ENCODE results near the gene ABHD13. TPM values are rescaled to one million over a fixed set of nuclear protein-coding genes. Genes with fewer than 3 reads are reported as not detected.

ABHD13 gene
- total RNA-seq, 8 experiments from 2014 or later = 6.6 to 12.6 (median 10.6) TPM

GRCh38 chr13:108276060-108276459, 57.9 kb downstream of the ABHD13 start:
- Histone ChIP-seq H3K4me3 (no peak overlapping the region), H3K4me1 (replicated peaks in 1 of 2) (no peaks in the 10 kb centered on the region), H3K27ac (no peak overlapping the region)
- no peak for ATAC-seq (replicated peaks in 6 of 8)
- in situ Hi-C loops (cut with MboI; ENCODE audit: low pct_unique_long_range_greater_than_20kb in 2 of 9, low sequenced_read_pairs in 9 of 9, unreplicated experiment in 9 of 9) = no loop called here
- 0 to 100% (median 71%) methylated on average over 1 to 6 of the region's 6 CpGs for WGBS, 10 experiments

- H3K27ac ChIP-seq = no peak overlapping the region
- no peaks in the 10 kb centered on the region for H3K4me1 ChIP-seq (replicated peaks in 1 of 2)
- H3K4me3 ChIP-seq = no peak overlapping the region
- in situ Hi-C loops (cut with MboI; ENCODE audit: low pct_unique_long_range_greater_than_20kb in 2 of 9, low sequenced_read_pairs in 9 of 9, unreplicated experiment in 9 of 9) = no loop called here
- 75 to 100% methylated on average over 1 of the region's 1 CpG; no CpG with 5 or more reads in 8 of the 10 experiments for WGBS, 10 experiments
- no peak for ATAC-seq (replicated peaks in 6 of 8)
These were observed 60.3 kb downstream of the ABHD13 start for GRCh38 chr13:108278466-108278865.

- no peak overlapping the region for H3K4me3 ChIP-seq
- ATAC-seq (replicated peaks in 6 of 8) = no peak
- H3K4me1 ChIP-seq (replicated peaks in 1 of 2) = no peaks in the 10 kb centered on the region
- H3K27ac ChIP-seq = no peak overlapping the region
- in situ Hi-C loops (cut with MboI; ENCODE audit: low pct_unique_long_range_greater_than_20kb in 2 of 9, low sequenced_read_pairs in 9 of 9, unreplicated experiment in 9 of 9) = no loop called here
- WGBS, 10 experiments = 28 to 100% (median 88%) methylated on average over 1 to 4 of the region's 4 CpGs; no CpG with 5 or more reads in 1 of the 10 experiments
These were observed 63.7 kb downstream of the ABHD13 start for GRCh38 chr13:108281901-108282300.

- peak in 1 of 8 experiments; percentile 21 for ATAC-seq (replicated peaks in 6 of 8)
- Histone ChIP-seq H3K4me3 (no peak overlapping the region), H3K4me1 (replicated peaks in 1 of 2) (no peaks in the 10 kb centered on the region), H3K27ac (no peak overlapping the region)
- WGBS, 10 experiments = 0 to 93% (median 71%) methylated on average over 1 to 3 of the region's 3 CpGs
- in situ Hi-C loops (cut with MboI; ENCODE audit: low pct_unique_long_range_greater_than_20kb in 2 of 9, low sequenced_read_pairs in 9 of 9, unreplicated experiment in 9 of 9) = no loop called here
These were observed 64.9 kb downstream of the ABHD13 start for GRCh38 chr13:108283110-108283509.

Other genes with a start within 250 kb of the ABHD13 start
- 10 to 100 TPM; 11.6 to 24.3 (median 20.3) TPM for gene LIG4, start 2.9 kb upstream of the ABHD13 start, total RNA-seq
- 1 to 10 TPM in 3 of 8 experiments, under 1 TPM in 5; 0.17 to 3.1 (median 0.73) TPM for gene TNFSF13B, start 51.3 kb downstream of the ABHD13 start, total RNA-seq

All from motor neuron (in vitro differentiated cells).